ENCODE measurements around the gene KRT14.
"Not testable (repeated sequence)": the region's sequence is repeated elsewhere in the genome, so short reads cannot be mapped to it uniquely, and the experiment has no call there.

Gene KRT14

DNA sequence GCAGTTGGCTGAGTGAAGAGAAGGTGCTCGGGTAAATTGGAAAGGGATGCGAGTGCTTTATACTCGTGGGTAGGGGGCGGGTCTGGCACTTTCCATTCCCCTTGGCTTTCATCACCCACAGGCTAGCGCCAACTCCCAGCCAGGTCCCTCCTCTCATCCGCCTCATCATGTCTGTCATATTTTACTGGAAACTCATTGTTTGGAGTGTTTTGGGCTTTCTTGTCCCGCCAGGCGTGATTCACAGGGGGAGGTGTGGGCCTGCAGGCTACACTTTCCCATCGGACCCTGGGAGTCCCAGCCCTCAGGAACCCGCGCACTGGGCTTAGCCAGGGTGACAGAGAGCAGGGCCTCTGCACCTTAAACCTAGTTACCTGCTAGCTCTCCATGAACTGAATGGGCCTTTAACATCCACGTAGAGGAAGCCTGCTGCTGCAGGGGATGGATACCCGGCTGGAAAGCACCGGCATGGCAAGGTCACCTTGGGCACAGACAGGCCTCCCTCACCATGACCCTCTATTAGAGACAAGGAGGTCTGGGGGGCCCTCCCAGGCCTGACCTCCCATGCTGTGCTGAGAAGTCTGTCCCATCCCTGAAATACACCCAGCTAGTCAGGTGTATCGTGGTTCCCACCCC lies at the start of gene KRT14:
KRT14 (minus strand) TSS at position 33 of the 633 bp plus-strand sequence. CDS start 61 bp downstream, outside the sequence.
- no peak for DNase-seq

GRCh38 chr17:41635121-41636097 lies 48.7 kb upstream of the KRT14 start:
- DNase-seq: no peak

DNA sequence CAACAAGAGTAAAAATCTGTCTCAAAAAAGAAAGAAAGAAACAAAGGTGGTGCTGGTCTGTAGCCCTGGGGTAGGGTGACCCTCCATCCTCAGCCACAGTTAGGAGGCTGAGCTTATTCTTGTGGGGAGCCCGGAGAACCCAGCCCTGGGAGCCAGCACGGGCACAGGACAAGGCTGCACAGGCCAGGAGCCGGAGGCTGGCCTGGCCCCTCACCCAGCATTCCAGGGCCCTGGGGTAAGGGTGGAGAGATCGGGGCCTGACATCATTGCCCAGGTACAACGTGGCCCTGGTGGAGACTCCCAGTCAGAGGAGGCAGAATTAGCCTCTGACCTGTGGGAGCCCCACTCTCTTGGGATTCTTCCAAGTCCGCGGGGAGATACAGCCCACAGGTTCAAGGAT lies 47.9 kb upstream of the KRT14 start:
- DNase-seq: no peak

- DNase-seq: no peak
These were observed 47.0 kb upstream of the KRT14 start for GRCh38 chr17:41633556-41634199.

DNA sequence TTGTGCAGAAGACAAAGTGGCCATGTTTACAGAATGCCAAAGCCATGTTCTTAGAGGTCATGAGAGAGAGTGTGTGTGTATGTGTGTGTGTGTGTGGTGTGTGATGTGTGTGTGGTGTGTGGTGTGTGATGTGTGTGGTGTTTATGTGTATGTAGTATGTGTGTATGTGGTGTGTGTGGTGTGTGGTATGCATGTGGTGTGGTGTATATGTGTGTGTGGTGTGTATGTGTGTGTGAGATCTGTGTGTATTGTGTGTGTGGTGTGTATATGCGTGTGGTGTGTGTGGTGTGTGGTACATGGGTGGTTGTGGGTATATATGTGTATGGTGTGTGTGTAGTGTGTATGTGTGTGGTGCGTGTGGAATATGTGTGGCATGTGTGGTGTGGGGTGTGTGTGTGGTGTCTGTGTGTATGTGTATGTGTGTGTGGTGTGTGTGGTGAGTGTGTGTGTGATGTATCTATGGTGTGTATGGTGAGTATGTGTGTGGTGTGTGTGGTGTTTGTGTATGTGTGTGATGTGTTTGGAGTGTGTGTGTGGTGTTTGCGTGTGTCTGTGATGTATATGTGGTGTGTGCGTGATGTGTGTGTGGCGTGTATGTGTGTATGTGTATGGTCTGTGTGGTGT lies 45.9 kb upstream of the KRT14 start:
- DNase-seq: no peak

- DNase-seq: no peak
These were observed 45.2 kb upstream of the KRT14 start for GRCh38 chr17:41631898-41632285.

- no peak for DNase-seq
These were observed 44.6 kb upstream of the KRT14 start for GRCh38 chr17:41631025-41631897.

DNA sequence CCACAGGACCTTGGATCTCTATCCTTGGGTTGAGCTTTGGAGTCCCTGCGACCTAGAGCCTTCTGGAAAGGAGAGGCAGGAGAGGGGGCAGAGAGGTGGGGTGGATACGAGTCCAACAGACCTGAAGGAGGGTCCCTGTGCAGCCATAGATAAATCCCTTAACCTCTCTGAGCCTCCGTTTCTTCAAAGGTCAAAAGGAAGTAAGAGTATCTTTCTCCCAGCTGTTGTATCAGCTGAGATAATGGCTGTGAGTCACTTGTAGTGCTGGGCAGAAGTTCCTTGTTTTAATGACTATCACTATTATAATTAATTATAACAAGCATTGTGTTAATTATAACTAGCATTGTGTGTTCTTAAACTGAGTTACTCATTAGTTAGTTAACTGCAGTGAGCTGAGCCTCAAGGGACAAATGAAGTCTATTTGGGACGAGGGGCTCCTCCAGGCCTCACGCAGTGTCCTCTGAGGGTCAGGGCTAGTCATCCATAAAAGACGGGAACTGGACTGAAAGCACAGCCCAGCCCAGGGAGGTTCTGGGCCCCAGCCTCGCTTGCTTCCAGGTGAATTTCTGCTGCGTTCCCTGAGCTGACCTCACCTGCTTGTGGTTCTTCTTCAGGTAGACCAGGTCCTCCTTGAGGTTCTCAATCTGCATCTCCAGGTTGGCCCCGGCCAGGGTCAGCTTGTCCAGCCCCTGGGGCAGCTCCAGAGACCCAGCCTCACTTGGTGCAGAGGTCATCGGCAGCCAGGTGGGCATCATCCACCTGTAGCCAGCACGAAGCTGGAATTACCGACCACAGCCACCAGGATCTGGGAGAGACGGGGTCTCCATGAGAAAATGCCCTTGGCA lies 43.4 kb upstream of the KRT14 start:
- DNase-seq: no peak

DNA sequence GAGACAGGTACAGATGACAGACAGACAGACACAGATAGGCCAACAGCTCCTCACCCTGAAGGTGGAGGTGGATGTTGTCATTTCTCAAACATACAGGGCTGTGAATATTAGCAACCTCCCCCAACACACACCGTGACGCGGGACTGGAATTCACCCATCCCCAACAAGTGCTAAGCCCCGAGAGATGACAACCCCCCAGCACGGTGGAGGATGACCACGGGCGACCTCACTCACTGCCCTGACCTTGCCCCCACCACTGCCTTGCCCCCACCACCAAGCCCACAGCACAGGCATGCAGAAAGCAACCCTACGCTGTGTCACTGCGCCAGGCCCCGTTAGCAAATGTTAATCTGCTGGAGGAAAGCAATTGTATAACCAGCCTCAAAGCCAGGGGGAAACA lies 42.6 kb upstream of the KRT14 start:
- no peak for DNase-seq

DNA sequence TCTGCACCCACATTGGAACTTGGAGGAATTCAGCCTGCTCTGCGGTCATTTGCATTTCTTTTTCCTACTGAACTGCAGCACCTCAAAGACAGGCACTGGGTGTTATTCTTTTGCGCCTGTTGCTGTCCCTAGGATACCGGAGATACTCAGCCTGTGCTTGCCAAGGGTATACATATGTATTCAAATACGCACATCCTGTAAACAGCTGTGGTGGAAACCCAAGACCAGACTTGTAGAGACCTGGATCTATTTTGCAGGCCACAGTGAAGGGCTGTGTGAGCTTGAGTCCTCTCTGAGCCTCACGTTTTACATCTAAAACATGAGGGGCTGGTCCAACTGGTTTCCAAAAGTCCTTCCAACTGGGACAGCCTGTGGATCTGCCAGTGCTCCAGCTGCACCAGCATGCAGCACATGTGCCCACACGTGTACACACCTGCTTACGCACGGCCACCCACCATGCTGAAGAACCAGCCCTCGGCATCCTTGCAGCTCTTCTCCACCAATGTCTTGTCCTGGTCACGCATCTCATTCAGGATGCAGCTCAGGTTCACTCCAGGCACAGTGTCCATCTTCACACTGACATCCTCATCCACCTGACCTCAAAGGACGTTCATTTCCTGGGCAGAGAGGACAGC lies 42.0 kb upstream of the KRT14 start:
- not testable (repeated sequence) for DNase-seq

DNA sequence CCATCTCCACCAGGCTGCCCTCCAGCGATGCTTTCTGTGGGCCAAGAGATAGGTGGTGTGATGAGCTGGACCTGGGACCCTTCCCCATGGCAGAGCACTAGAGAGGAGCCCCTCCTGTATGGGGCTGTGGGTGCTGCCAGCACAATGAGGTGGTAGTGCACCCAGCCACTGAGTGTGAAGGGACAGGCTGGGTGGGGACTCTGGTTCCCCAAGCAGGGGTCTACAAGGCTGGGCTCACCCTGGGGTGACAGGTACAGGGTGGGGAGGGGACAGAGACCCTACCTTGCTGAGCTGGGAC lies 41.3 kb upstream of the KRT14 start:
- DNase-seq: not testable (repeated sequence)

- DNase-seq: no peak
These were observed 40.8 kb upstream of the KRT14 start for GRCh38 chr17:41627316-41628072.

GRCh38 chr17:41626914-41627295 lies 40.2 kb upstream of the KRT14 start:
- not testable (repeated sequence) for DNase-seq

GRCh38 chr17:41626028-41626913 lies 39.6 kb upstream of the KRT14 start:
- DNase-seq: not testable (repeated sequence)

GRCh38 chr17:41625602-41626001 lies 38.9 kb upstream of the KRT14 start:
- no peak for DNase-seq

DNA sequence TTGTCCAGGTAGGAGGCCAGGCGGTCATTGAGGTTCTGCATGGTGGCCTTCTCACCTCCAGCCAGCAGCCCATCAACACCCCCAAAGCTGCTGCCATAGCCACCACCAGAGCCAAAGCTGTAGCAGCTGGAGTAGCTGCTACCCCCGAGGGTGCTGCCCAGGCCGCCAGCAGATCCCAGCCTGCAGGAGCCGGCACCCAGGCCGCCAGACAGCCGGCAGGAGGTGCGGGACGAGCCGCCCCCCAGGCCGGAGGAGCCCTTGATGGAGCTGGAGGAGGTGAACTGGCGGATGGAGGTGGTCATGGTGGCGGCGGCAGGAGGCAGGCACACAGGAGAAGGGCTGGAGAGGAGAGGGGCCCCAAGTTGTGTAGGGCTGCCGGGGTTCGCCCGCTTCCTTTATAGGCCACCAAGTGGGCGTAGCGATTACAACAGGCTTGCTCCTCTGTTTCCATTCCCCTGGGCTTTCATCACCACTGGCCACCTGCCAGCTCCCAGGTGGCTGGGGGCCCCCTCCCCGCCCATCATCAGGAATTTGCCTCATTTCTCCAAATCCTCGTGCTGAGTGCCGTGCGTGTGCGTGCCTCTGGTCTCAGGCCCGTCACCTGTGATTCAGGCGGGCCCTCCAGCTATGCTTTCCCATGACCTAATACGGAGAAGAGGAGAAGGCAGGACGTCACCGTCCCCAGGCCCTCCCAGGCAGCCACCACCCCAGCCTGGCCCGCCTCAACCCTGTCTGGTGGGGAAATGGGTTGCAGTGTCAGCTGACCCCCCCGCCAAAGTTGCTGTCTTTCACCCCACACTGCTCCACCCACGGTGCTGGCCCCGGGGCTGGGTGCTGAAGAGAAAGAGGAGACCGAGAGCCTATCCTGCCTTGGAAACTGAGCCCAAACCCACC lies 37.8 kb upstream of the KRT14 start, which contains the start of gene KRT17:
KRT17 (minus strand) TSS at position 368 of the 894 bp plus-strand sequence; CDS start at position 302, 66 bp downstream.
- no peak for DNase-seq

- not testable (repeated sequence) for DNase-seq
These were observed 36.6 kb upstream of the KRT14 start for GRCh38 chr17:41623184-41623861.

Data from activated CD4-positive, alpha-beta T cell treated with anti-CD3 and anti-CD28 coated beads, Interleukin-2, amount 50 U/mL, for 48 hours (primary cell).